ENCODE results near the gene NKTR.

NKTR gene

GRCh38 chr3:42637001-42637400 lies 36.5 kb downstream of the NKTR start:
- TF ChIP-seq, protein P1, sequence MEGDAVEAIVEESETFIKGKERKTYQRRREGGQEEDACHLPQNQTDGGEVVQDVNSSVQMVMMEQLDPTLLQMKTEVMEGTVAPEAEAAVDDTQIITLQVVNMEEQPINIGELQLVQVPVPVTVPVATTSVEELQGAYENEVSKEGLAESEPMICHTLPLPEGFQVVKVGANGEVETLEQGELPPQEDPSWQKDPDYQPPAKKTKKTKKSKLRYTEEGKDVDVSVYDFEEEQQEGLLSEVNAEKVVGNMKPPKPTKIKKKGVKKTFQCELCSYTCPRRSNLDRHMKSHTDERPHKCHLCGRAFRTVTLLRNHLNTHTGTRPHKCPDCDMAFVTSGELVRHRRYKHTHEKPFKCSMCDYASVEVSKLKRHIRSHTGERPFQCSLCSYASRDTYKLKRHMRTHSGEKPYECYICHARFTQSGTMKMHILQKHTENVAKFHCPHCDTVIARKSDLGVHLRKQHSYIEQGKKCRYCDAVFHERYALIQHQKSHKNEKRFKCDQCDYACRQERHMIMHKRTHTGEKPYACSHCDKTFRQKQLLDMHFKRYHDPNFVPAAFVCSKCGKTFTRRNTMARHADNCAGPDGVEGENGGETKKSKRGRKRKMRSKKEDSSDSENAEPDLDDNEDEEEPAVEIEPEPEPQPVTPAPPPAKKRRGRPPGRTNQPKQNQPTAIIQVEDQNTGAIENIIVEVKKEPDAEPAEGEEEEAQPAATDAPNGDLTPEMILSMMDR (conservative IDR thresholded peaks at IDR 0.05; ENCODE audit: low read depth, low read length): no peak
- H3K4me3 ChIP-seq (ENCODE audit: low read length): no peak overlapping the region
- DNase-seq (ENCODE audit: low read depth): no peak

DNA sequence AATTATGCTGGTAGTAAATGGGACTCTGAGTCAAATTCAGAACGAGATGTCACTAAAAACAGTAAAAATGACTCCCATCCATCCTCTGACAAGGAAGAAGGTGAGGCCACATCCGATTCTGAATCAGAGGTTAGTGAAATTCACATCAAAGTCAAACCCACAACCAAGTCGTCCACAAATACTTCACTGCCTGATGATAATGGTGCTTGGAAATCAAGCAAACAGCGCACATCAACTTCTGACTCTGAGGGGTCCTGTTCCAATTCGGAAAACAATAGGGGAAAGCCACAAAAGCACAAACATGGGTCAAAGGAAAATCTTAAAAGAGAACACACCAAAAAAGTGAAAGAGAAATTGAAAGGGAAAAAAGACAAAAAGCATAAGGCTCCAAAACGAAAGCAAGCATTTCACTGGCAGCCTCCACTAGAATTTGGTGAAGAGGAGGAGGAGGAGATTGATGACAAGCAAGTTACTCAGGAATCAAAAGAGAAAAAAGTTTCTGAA lies 37.9 kb downstream of the NKTR start:
- no peak for DNase-seq (ENCODE audit: low read depth)
- TF ChIP-seq, protein P1 (conservative IDR thresholded peaks at IDR 0.05; ENCODE audit: low read depth, low read length): no peak
- H3K4me3 ChIP-seq (ENCODE audit: low read length): no peak overlapping the region

DNA sequence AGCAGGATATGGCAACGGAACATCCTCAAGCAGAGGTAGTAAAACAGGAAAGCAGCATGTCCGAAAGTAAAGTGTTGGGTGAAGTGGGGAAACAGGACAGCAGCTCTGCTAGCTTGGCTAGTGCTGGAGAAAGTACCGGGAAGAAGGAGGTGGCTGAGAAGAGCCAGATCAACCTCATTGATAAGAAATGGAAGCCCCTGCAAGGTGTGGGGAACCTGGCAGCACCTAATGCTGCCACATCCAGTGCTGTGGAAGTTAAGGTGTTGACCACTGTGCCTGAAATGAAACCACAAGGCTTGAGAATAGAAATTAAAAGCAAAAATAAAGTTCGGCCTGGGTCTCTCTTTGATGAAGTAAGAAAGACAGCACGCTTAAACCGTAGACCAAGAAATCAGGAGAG lies 38.7 kb downstream of the NKTR start:
- DNase-seq (ENCODE audit: low read depth): no peak
- TF ChIP-seq, protein P1 (conservative IDR thresholded peaks at IDR 0.05; ENCODE audit: low read depth, low read length): no peak
- H3K4me3 ChIP-seq (ENCODE audit: low read length): no peak overlapping the region

DNA sequence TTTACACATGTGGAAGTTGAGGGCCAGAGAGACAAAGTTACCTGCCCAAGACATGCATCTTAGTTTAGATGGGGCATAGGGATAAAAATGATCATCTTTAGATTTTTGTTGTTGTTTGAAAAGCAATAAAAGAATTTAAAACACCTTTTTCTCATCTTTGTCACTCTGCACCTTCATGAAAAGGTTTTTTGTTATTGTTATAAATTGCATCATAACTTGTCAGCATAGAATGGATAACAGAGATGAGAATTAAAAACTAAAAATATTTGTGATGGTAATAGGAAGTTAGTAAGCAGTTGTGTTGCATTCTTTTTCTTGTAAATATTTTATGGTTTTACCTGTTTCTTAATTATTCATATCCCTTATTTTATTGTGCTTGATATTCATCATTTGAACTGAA lies 39.6 kb downstream of the NKTR start:
- TF ChIP-seq, protein P1 (conservative IDR thresholded peaks at IDR 0.05; ENCODE audit: low read depth, low read length): no peak
- DNase-seq (ENCODE audit: low read depth): no peak
- H3K4me3 ChIP-seq (ENCODE audit: low read length): no peak overlapping the region

- no peak overlapping the region for H3K4me3 ChIP-seq (ENCODE audit: low read length)
- TF ChIP-seq, protein P1 (conservative IDR thresholded peaks at IDR 0.05; ENCODE audit: low read depth, low read length): no peak
- no peak for DNase-seq (ENCODE audit: low read depth)
Observed at GRCh38 chr3:42640771-42641370, 40.4 kb downstream of the NKTR start.

GRCh38 chr3:42647821-42648459 lies 47.5 kb downstream of the NKTR start:
- H3K4me3 ChIP-seq (ENCODE audit: low read length): no peak overlapping the region
- no peak for DNase-seq (ENCODE audit: low read depth)
- TF ChIP-seq, protein P1 (conservative IDR thresholded peaks at IDR 0.05; ENCODE audit: low read depth, low read length): no peak

DNA sequence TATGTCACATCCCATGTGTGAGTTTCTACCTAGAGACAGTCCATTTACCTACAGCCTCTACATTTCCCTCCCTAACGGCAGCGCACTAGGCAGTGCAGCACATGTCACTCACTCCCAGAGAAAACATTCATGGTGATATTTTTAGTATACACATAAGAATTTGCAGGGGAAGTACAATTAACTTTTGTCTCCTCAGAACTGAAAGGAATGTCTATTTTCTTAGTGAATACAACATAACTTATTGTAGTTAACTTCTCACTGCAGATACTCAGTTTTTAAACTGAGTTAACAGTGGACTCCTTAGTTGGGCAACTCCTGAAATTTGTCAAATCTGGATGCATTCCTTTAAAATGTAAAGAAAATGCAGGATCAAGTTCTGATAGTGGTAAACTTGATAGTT lies 48.5 kb downstream of the NKTR start:
- TF ChIP-seq, protein P1 (conservative IDR thresholded peaks at IDR 0.05; ENCODE audit: low read depth, low read length): no peak
- H3K4me3 ChIP-seq (ENCODE audit: low read length): no peak overlapping the region
- no peak for DNase-seq (ENCODE audit: low read depth)

All from retinal pigment epithelial cell (primary cell).